T-cell (primary cell): ENCODE data around the gene ZCCHC14. TPM values are rescaled to one million over a fixed set of nuclear protein-coding genes. Genes with fewer than 3 reads are reported as not detected.
"Not testable (repeated sequence)": the region's sequence is repeated elsewhere in the genome, so short reads cannot be mapped to it uniquely, and the experiment has no call there.

Experiments used
- ATAC-seq, 4 experiments: fragments of 200-7000 bp in 3 of 4; fragments of 150-1000 bp in 1 of 4; cut with Tn5 transposase; replicated peaks in 1 of 4; 1 replicate in 3 of 4; 2 replicates in 1 of 4; pipeline ENCODE4 v1.10.0; 2021; ENCODE audit warnings: moderate library complexity in 3 of 4, mild to moderate bottlenecking in 2 of 4, moderate number of reproducible peaks in 1 of 4
- CTCF ChIA-PET, 2 donors: fragments of 300-600 bp; sonication (Branson Sonifier 250); formaldehyde crosslinking; loops; one replicate each; lab custom pipeline; 2022; ENCODE audit warnings: antibody characterized with exemption in 2 of 2; lab: Charles Lee
- POLR2A ChIA-PET, 2 donors: fragments of 300-600 bp; sonication (Branson Sonifier 250); formaldehyde crosslinking; loops; one replicate each; lab custom pipeline; 2022; ENCODE audit warnings: antibody characterized with exemption in 2 of 2; lab: Charles Lee
- DNase-seq, 35 experiments: peaks; one replicate each; pipeline versions ENCODE4 v3.0.0 to v3.0.0-alpha.2; 2013 to 2023
- H3K27ac ChIP-seq: one replicate; pipeline ENCODE4 v1.5.1; 2013; ENCODE audit warnings: low read length
- H3K27me3 ChIP-seq, 2 experiments: replicated peaks in 1 of 2; 1 replicate in 1 of 2; 2 replicates in 1 of 2; pipeline versions ENCODE4 v1.6.1 to v1.7.0; 2013; ENCODE audit warnings: low read length in 1 of 2, mixed read lengths in 1 of 2; ENCODE audit not compliant: control insufficient read depth in 2 of 2, insufficient read depth in 2 of 2; ENCODE audit errors: extremely low read depth in 1 of 2
- H3K36me3 ChIP-seq, 2 donors: 1 replicate in 1 of 2; 2 replicates in 1 of 2; pipeline versions ENCODE4 v1.6.1 to v1.7.0; 2013; ENCODE audit warnings: low read length in 1 of 2; ENCODE audit not compliant: control insufficient read depth in 2 of 2, insufficient read depth in 1 of 2; ENCODE audit errors: extremely low read depth in 1 of 2
- H3K4me1 ChIP-seq, 2 experiments: 1 replicate in 1 of 2; 2 replicates in 1 of 2; pipeline versions ENCODE4 v1.6.1 to v1.7.0; 2013; ENCODE audit warnings: low read length in 2 of 2, mixed read lengths in 1 of 2; ENCODE audit not compliant: insufficient read depth in 2 of 2, control insufficient read depth in 1 of 2; ENCODE audit errors: extremely low read depth in 1 of 2
- H3K4me3 ChIP-seq, 2 donors: 1 replicate in 1 of 2; 2 replicates in 1 of 2; pipeline versions ENCODE4 v1.5.1 to v1.7.0; 2013; ENCODE audit warnings: mild to moderate bottlenecking in 2 of 2, low read length in 1 of 2, moderate library complexity in 1 of 2; ENCODE audit not compliant: control insufficient read depth in 1 of 2; ENCODE audit errors: extremely low read depth in 1 of 2
- H3K9me3 ChIP-seq: 2 replicates; pipeline ENCODE4 v1.7.0; 2013
- H3K27ac Mint-ChIP-seq, 2 donors: one replicate each; pipeline ENCODE4 v1.8.0; 2020 to 2021; ENCODE audit warnings: mild to moderate bottlenecking in 2 of 2, mixed read lengths in 2 of 2
- H3K27me3 Mint-ChIP-seq, 2 donors: one replicate each; pipeline ENCODE4 v1.8.0; 2021 to 2022; ENCODE audit warnings: mixed read lengths in 2 of 2
- H3K36me3 Mint-ChIP-seq: one replicate; pipeline ENCODE4 v1.8.0; 2021; ENCODE audit warnings: mixed read lengths
- H3K4me1 Mint-ChIP-seq, 3 donors: one replicate each; pipeline ENCODE4 v1.8.0; 2020 to 2022; ENCODE audit warnings: mixed read lengths in 3 of 3, mild to moderate bottlenecking in 1 of 3
- H3K4me3 Mint-ChIP-seq, 3 donors: one replicate each; pipeline ENCODE4 v1.8.0; 2020 to 2022; ENCODE audit warnings: mild to moderate bottlenecking in 3 of 3, mixed read lengths in 3 of 3, moderate library complexity in 3 of 3
- H3K9me3 Mint-ChIP-seq, 3 donors: one replicate each; pipeline ENCODE4 v1.8.0; 2020 to 2022; ENCODE audit warnings: mixed read lengths in 3 of 3
- whole genome bisulfite sequencing: methylation state at CpG from one replicate; pipeline ENCODE4 v1.1.5; 2013; ENCODE audit warnings: missing lambda C conversion rate; ENCODE audit not compliant: insufficient coverage; 5-methylcytosine and 5-hydroxymethylcytosine counted together
- total RNA-seq, 35 experiments: library from RNA in 6 of 35; stranded (reverse) in 6 of 35; fragments of 120-200 nt in 1 of 35; gene quantifications; one replicate each; pipeline versions ENCODE4 v1.2.1 to v1.2.4 and lab custom pipeline; 2013 to 2026

The ZCCHC14 gene
- total RNA-seq, 5 donors from 2014 or later (not counting 1 experiment from before 2014, with no cell fraction given): 23.7 to 32.6 (median 27.3) TPM

DNA sequence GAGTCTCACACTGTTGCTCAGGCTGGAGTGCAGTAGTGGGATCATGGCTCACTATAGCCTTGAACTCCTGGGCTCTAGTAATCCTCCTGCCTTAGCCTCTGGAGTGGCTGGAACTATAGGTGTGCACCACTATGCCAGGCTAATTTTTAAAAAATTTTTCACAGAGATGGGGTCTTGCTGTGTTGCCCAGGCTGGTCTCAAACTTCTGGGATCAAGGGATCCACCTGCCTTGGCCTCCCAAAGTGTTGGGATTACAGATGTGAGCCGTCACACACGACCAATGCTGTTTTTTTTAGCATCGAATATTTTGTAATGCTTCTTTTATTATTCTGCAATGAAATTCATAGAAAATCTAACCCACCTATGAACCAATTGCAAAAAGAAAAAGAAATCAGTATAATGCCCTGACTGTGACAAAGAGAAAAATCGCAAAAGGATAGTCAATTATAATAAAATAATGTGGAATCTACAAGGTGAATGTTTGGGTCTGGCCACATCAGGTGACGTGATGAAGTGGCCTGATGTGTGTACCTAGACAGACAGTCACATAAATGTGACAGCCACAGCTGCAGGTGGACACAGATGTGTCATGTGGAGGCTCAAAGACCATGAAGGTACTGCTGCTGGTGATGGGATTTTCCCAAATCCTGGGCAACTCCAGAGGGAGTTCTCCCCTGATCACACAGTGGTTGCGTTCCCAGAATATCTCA, 33.6 kb upstream of the ZCCHC14 start:
- no peaks in the 10 kb centered on the region for H3K4me1 ChIP-seq
- no peak overlapping the region for H3K4me3 Mint-ChIP-seq
- peaks cover 0 to 19% of the 10 kb centered on the region in 2 experiments for H3K27me3 ChIP-seq
- H3K27ac Mint-ChIP-seq: no peak overlapping the region
- H3K27me3 Mint-ChIP-seq: peaks cover 16 to 31% of the 10 kb centered on the region in 2 donors
- H3K9me3 ChIP-seq: no peaks in the 10 kb centered on the region
- no peaks in the 10 kb centered on the region for H3K4me1 Mint-ChIP-seq
- CTCF ChIA-PET: no interaction called here
- H3K4me3 ChIP-seq: no peak overlapping the region
- H3K36me3 Mint-ChIP-seq: peaks cover 10% of the 10 kb centered on the region
- H3K27ac ChIP-seq: no peak overlapping the region
- no peaks in the 10 kb centered on the region for H3K36me3 ChIP-seq
- DNase-seq (no peak), ATAC-seq (no peak)
- POLR2A ChIA-PET: no interaction called here
- WGBS: 67% methylated on average over 1 of the region's 6 CpGs
- peaks cover 11 to 13% (median 13%) of the 10 kb centered on the region in 3 donors for H3K9me3 Mint-ChIP-seq

DNA sequence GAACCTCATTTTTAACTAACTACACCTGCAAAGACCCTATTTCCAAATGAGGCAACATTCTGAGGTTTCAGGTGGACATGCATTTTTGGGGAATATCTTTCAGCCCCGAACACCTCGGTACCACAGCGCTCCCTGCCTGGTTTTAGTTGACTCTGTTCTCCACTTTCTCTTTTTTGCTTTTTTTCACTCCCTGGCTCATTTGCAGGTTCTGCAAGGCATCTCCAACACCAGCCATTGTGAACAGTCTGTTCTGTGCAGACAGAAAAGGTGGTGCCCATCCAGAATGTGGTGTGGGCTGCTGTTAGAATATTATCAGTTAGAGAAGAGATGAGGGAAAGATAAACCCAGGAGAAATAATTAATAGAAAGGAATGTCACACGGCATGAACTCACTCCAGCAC, 32.5 kb upstream of the ZCCHC14 start:
- ChIA-PET CTCF (no interaction called here), POLR2A (no interaction called here)
- Histone ChIP-seq H3K9me3 (no peaks in the 10 kb centered on the region), H3K27ac (no peak overlapping the region), H3K27me3 (peaks cover 0 to 13% of the 10 kb centered on the region in 2 experiments), H3K36me3 (no peaks in the 10 kb centered on the region), H3K4me3 (no peak overlapping the region), H3K4me1 (no peaks in the 10 kb centered on the region)
- no peak overlapping the region for H3K4me3 Mint-ChIP-seq
- no peaks in the 10 kb centered on the region for H3K4me1 Mint-ChIP-seq
- peaks cover 10 to 30% of the 10 kb centered on the region in 2 donors for H3K27me3 Mint-ChIP-seq
- H3K9me3 Mint-ChIP-seq: peaks cover 8 to 13% (median 9%) of the 10 kb centered on the region in 3 donors
- 63% methylated on average over 2 of the region's 4 CpGs for whole genome bisulfite sequencing
- DNase-seq (no peak), ATAC-seq (no peak)
- H3K27ac Mint-ChIP-seq: no peak overlapping the region
- H3K36me3 Mint-ChIP-seq: peaks cover 10% of the 10 kb centered on the region

GRCh38 chr16:87524407-87524806, 31.6 kb upstream of the ZCCHC14 start:
- Mint-ChIP-seq H3K4me1 (no peaks in the 10 kb centered on the region), H3K27me3 (peaks cover 7 to 28% of the 10 kb centered on the region in 2 donors), H3K27ac (peak overlapping the region in 1 of 2 donors; percentile 13), H3K4me3 (no peak overlapping the region), H3K9me3 (peaks cover 4 to 5% (median 5%) of the 10 kb centered on the region in 3 donors), H3K36me3 (peaks cover 3% of the 10 kb centered on the region)
- Histone ChIP-seq H3K27ac (no peak overlapping the region), H3K4me3 (no peak overlapping the region), H3K27me3 (peaks cover 0 to 13% of the 10 kb centered on the region in 2 experiments), H3K4me1 (no peaks in the 10 kb centered on the region), H3K9me3 (no peaks in the 10 kb centered on the region), H3K36me3 (no peaks in the 10 kb centered on the region)
- ChIA-PET CTCF (no interaction called here), POLR2A (no interaction called here)
- ATAC-seq: no peak
- 71% methylated on average over 4 of the region's 4 CpGs for WGBS
- no peak for DNase-seq

- H3K4me1 Mint-ChIP-seq, POLR2A ChIA-PET, H3K27ac Mint-ChIP-seq, H3K4me3 Mint-ChIP-seq, ATAC-seq, H3K27ac ChIP-seq, H3K4me1 ChIP-seq, H3K9me3 ChIP-seq, H3K36me3 ChIP-seq, H3K36me3 Mint-ChIP-seq, DNase-seq, H3K9me3 Mint-ChIP-seq, H3K4me3 ChIP-seq, CTCF ChIA-PET: not testable (repeated sequence)
- H3K27me3 Mint-ChIP-seq: peaks cover 9 to 30% of the 10 kb centered on the region in 2 donors
- WGBS: no CpG with 5 or more reads among the region's 6 CpGs
- peaks cover 0 to 14% of the 10 kb centered on the region in 2 experiments for H3K27me3 ChIP-seq
Observed at GRCh38 chr16:87523605-87524004, 30.8 kb upstream of the ZCCHC14 start.

GRCh38 chr16:87521764-87522163, 28.9 kb upstream of the ZCCHC14 start:
- POLR2A ChIA-PET, H3K4me3 ChIP-seq, H3K4me3 Mint-ChIP-seq, H3K9me3 ChIP-seq, H3K36me3 ChIP-seq, H3K27ac ChIP-seq, H3K36me3 Mint-ChIP-seq, H3K4me1 ChIP-seq, CTCF ChIA-PET, H3K4me1 Mint-ChIP-seq, H3K9me3 Mint-ChIP-seq, H3K27ac Mint-ChIP-seq, DNase-seq, ATAC-seq: not testable (repeated sequence)
- H3K27me3 ChIP-seq: peaks cover 0 to 18% of the 10 kb centered on the region in 2 experiments
- 76% methylated on average over 6 of the region's 7 CpGs for WGBS
- H3K27me3 Mint-ChIP-seq: peaks cover 7 to 31% of the 10 kb centered on the region in 2 donors

GRCh38 chr16:87519170-87519569, 26.3 kb upstream of the ZCCHC14 start:
- peaks cover 9 to 18% of the 10 kb centered on the region in 2 donors for H3K27me3 Mint-ChIP-seq
- H3K27ac ChIP-seq, H3K4me3 ChIP-seq, H3K4me1 Mint-ChIP-seq, H3K27ac Mint-ChIP-seq, H3K4me3 Mint-ChIP-seq, POLR2A ChIA-PET, H3K36me3 Mint-ChIP-seq, ATAC-seq, CTCF ChIA-PET, H3K36me3 ChIP-seq, H3K9me3 ChIP-seq, H3K4me1 ChIP-seq, H3K9me3 Mint-ChIP-seq, DNase-seq: not testable (repeated sequence)
- WGBS: 60% methylated on average over 1 of the region's 4 CpGs
- peaks cover 0 to 25% of the 10 kb centered on the region in 2 experiments for H3K27me3 ChIP-seq
